IMR-90 (cell line): ENCODE measurements around the gene BTBD1.

Source experiments
- CEBPB ChIP-seq: IDR thresholded peaks from 2 replicates; pipeline ENCODE4 v1.6.1; 2012; ENCODE audit warnings: low read depth, low read length, improper control_type of control experiment
- CHD1 ChIP-seq: IDR thresholded peaks from 2 replicates; pipeline ENCODE4 v1.6.1; 2012; ENCODE audit warnings: low read depth, low read length, improper control_type of control experiment
- CTCF ChIP-seq: conservative IDR thresholded peaks from 2 replicates; pipeline ENCODE4 v1.5.1; 2012; ENCODE audit warnings: mild to moderate bottlenecking, low read depth, low read length, improper control_type of control experiment
- POLR2A ChIP-seq: IDR thresholded peaks from 2 replicates; pipeline ENCODE4 v1.6.1; 2012; ENCODE audit warnings: mild to moderate bottlenecking, low read depth, low read length
- RFX5 ChIP-seq: IDR thresholded peaks from 2 replicates; pipeline ENCODE4 v1.8.0; 2012; ENCODE audit warnings: low read depth, mild to moderate bottlenecking, low read length, moderate library complexity
- SMC3 ChIP-seq: fragments of 150-350 bp; IDR thresholded peaks from 2 replicates; pipeline ENCODE4 v1.6.1; 2016; ENCODE audit warnings: low read depth, mild to moderate bottlenecking, antibody characterized with exemption, low read length, moderate library complexity

- TF ChIP-seq CTCF (no peak), POLR2A (no peak), SMC3 (no peak), CHD1 (no peak), CEBPB (no peak), RFX5 (no peak)
These were observed 97.7 kb downstream of the BTBD1 start for GRCh38 chr15:82969353-82969752.
